Measurements from ENCODE around the gene MLXIP.

DNA sequence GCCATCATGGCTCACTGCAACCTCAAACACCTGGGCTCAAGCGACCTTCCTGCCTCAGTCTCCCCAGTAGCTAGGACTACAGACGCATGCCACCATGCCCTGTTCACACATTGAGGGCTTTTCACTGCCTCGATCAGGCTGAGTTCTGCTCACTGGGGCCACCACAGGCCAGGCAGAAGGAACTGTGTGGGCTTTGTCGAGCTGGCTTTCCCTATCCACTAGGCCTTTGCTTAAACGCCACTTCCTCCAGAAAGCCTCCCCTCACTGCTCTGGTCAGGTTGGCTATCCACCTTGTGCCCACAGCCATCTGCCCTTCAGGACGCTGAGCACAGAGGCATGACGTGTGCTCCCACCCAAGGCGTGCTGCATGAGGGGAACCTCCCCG lies 45.2 kb downstream of the MLXIP start:
- TF ChIP-seq, protein P1, sequence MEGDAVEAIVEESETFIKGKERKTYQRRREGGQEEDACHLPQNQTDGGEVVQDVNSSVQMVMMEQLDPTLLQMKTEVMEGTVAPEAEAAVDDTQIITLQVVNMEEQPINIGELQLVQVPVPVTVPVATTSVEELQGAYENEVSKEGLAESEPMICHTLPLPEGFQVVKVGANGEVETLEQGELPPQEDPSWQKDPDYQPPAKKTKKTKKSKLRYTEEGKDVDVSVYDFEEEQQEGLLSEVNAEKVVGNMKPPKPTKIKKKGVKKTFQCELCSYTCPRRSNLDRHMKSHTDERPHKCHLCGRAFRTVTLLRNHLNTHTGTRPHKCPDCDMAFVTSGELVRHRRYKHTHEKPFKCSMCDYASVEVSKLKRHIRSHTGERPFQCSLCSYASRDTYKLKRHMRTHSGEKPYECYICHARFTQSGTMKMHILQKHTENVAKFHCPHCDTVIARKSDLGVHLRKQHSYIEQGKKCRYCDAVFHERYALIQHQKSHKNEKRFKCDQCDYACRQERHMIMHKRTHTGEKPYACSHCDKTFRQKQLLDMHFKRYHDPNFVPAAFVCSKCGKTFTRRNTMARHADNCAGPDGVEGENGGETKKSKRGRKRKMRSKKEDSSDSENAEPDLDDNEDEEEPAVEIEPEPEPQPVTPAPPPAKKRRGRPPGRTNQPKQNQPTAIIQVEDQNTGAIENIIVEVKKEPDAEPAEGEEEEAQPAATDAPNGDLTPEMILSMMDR (IDR thresholded peaks at IDR 0.05) = no peak
- no peak for TF ChIP-seq POLR2A (IDR thresholded peaks at IDR 0.05)
